Lower lobe of right lung (tissue), 2 donors: ENCODE data around the gene PCDH9. TPM values are rescaled to one million over a fixed set of nuclear protein-coding genes. Genes with fewer than 3 reads are reported as not detected.

ENCODE experiments used
- ATAC-seq, 2 donors: fragments of 200-7000 bp; cut with Tn5 transposase; one replicate each; pipeline ENCODE4 v1.9.1; 2020 to 2022; ENCODE audit warnings: mild to moderate bottlenecking in 2 of 2, moderate library complexity in 2 of 2
- DNase-seq: peaks from one replicate; pipeline ENCODE4 v3.0.0-alpha.2; 2020
- H3K27ac ChIP-seq: fragments of 200-600 bp; one replicate; pipeline ENCODE4 v1.8.0; 2022
- H3K27me3 ChIP-seq: fragments of 200-600 bp; one replicate; pipeline ENCODE4 v1.8.0; 2022; ENCODE audit warnings: low read depth
- H3K36me3 ChIP-seq: fragments of 200-600 bp; one replicate; pipeline ENCODE4 v1.8.0; 2022; ENCODE audit warnings: mild to moderate bottlenecking
- H3K4me1 ChIP-seq: fragments of 200-600 bp; one replicate; pipeline ENCODE4 v1.8.0; 2022
- H3K4me3 ChIP-seq: fragments of 200-600 bp; one replicate; pipeline ENCODE4 v1.8.0; 2022; ENCODE audit warnings: mild to moderate bottlenecking
- H3K9me3 ChIP-seq: fragments of 200-600 bp; one replicate; pipeline ENCODE4 v1.8.0; 2022
- CTCF ChIP-seq: fragments of 200-600 bp; IDR thresholded peaks from one replicate; pipeline ENCODE4 v1.8.0; 2022; ENCODE audit warnings: antibody characterized with exemption, mild to moderate bottlenecking
- intact Hi-C: fragments of 100-400 bp; cut with DNase I; formaldehyde crosslinking; loops from one replicate; pipeline ENCODE4 v1.11.0; 2022
- total RNA-seq: library from RNA; stranded (reverse); fragmentation: NEBNext Ultra II Directional; extraction: Animal tissue kit (Norgen Biotek cat#: 25700); gene quantifications from one replicate; pipeline ENCODE4 v1.2.1, GENCODE V29; 2021
- donor health status: DM: no; HTN: yes; CAD: no; lungs with severe emphysema.

Gene PCDH9
- total RNA-seq, 1 donor from 2014 or later: 8.9 TPM

- no peak for TF ChIP-seq CTCF
- Histone ChIP-seq H3K9me3 (no peaks in the 10 kb centered on the region), H3K36me3 (no peaks in the 10 kb centered on the region), H3K4me1 (no peaks in the 10 kb centered on the region), H3K4me3 (no peak overlapping the region), H3K27ac (no peak overlapping the region), H3K27me3 (no peaks in the 10 kb centered on the region)
- ATAC-seq (no peak), DNase-seq (no peak)
- intact Hi-C loops: no loop called here
These were observed 392.9 kb downstream of the PCDH9 start for GRCh38 chr13:66837246-66837645.

GRCh38 chr13:66835040-66835628 is 395.0 kb downstream of the PCDH9 start:
- Histone ChIP-seq H3K4me1 (no peaks in the 10 kb centered on the region), H3K4me3 (no peak overlapping the region), H3K27me3 (no peaks in the 10 kb centered on the region), H3K27ac (no peak overlapping the region), H3K9me3 (no peaks in the 10 kb centered on the region), H3K36me3 (no peaks in the 10 kb centered on the region)
- intact Hi-C loops: no loop called here
- DNase-seq (no peak), ATAC-seq (no peak)
- no peak for TF ChIP-seq CTCF

GRCh38 chr13:66830940-66831716 is 399.0 kb downstream of the PCDH9 start:
- no peak overlapping the region for H3K4me3 ChIP-seq
- H3K9me3 ChIP-seq: no peaks in the 10 kb centered on the region
- H3K4me1 ChIP-seq: no peaks in the 10 kb centered on the region
- no peaks in the 10 kb centered on the region for H3K36me3 ChIP-seq
- H3K27me3 ChIP-seq: no peaks in the 10 kb centered on the region
- no peak for TF ChIP-seq CTCF
- intact Hi-C loops: no loop called here
- no peak for ATAC-seq
- DNase-seq: no peak
- no peak overlapping the region for H3K27ac ChIP-seq

- Histone ChIP-seq H3K4me3 (no peak overlapping the region), H3K27ac (no peak overlapping the region), H3K36me3 (no peaks in the 10 kb centered on the region), H3K27me3 (no peaks in the 10 kb centered on the region), H3K4me1 (no peaks in the 10 kb centered on the region), H3K9me3 (no peaks in the 10 kb centered on the region)
- ATAC-seq: no peak
- DNase-seq: no peak
- TF ChIP-seq CTCF: no peak
- intact Hi-C loops: no loop called here
These were observed 400.3 kb downstream of the PCDH9 start for GRCh38 chr13:66829803-66830202.

- ATAC-seq: no peak
- intact Hi-C loops: no loop called here
- Histone ChIP-seq H3K27ac (no peak overlapping the region), H3K36me3 (no peaks in the 10 kb centered on the region), H3K4me1 (no peaks in the 10 kb centered on the region), H3K27me3 (no peaks in the 10 kb centered on the region), H3K9me3 (no peaks in the 10 kb centered on the region), H3K4me3 (no peak overlapping the region)
- TF ChIP-seq CTCF: no peak
- no peak for DNase-seq
These were observed 403.7 kb downstream of the PCDH9 start for GRCh38 chr13:66826398-66826797.
